Activated CD4-positive, alpha-beta T cell treated with anti-CD3 and anti-CD28 coated beads, Interleukin-10, Interleukin-2, amounts not matched to agents 100 ng/mL and 50 ng/mL, durations not matched to agents 16 hours and 8 hours (primary cell): ENCODE results near the gene GGA1.
A peak's percentile ranks its signal among the peaks of the same experiment; 100 is the strongest.

Experiments
- DNase-seq: peaks from one replicate; pipeline ENCODE4 v3.0.0-alpha.2; 2020

GGA1 gene, protein sequence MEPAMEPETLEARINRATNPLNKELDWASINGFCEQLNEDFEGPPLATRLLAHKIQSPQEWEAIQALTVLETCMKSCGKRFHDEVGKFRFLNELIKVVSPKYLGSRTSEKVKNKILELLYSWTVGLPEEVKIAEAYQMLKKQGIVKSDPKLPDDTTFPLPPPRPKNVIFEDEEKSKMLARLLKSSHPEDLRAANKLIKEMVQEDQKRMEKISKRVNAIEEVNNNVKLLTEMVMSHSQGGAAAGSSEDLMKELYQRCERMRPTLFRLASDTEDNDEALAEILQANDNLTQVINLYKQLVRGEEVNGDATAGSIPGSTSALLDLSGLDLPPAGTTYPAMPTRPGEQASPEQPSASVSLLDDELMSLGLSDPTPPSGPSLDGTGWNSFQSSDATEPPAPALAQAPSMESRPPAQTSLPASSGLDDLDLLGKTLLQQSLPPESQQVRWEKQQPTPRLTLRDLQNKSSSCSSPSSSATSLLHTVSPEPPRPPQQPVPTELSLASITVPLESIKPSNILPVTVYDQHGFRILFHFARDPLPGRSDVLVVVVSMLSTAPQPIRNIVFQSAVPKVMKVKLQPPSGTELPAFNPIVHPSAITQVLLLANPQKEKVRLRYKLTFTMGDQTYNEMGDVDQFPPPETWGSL

DNA sequence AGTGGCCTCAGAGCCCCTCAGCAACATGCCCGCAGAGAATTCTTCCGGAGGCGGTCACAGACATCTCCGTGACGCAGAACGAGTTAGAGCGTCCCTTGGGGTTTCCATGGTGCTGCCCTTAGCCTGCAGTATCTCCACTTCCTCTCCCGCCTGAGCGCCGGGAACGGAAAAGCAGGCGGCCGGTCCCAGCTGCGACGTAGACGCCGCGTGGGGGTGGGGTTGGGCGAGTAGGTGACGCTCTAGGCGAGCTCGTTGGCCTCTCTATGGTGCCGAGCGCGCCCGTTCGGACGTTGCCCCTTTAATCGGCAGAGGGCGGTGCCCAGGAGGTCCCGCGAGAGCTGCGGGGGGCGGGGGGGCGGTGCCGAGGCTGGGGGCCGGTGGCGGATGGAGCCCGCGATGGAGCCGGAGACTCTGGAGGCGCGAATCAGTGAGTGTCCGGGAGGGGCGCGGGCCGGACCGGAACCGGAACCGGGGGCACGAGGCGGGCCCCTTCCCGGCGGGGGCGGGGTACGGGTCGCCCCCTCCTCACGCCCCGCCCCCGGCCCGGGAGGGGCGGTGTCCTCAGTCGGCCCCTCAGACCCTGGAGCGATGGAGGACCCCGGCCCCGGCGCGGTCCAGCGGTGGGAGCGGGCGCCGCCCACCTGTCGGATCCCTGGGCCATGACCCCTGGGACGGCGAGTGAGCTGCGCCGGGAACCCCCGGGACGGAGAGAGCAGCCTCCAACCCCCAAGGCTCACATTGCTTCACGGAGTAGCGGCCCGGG lies at the start of gene GGA1:
GGA1 (plus strand) TSS at position 358 of the 763 bp plus-strand sequence; CDS start at position 385, 27 bp downstream.
- DNase-seq = peak; percentile 98

DNA sequence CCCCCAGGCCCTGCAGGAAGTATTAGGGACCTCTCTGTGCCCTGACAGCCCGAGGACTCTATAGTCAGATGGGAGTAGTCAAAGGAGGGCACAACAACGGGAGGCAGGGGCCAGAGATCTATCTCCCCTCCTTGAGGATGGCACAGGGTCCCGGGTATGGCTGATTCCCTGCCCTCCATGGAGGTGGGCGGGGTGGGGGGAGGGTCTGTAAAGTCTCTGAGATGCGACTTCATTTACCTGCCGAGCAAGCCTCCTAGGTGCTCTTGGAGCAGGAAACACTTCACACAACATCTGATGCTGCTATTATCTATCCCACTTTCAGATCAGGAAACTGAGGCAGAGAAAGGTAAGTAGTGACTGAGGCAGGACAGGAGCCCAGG lies 49.1 kb upstream of the GGA1 start:
- no peak for DNase-seq

DNA sequence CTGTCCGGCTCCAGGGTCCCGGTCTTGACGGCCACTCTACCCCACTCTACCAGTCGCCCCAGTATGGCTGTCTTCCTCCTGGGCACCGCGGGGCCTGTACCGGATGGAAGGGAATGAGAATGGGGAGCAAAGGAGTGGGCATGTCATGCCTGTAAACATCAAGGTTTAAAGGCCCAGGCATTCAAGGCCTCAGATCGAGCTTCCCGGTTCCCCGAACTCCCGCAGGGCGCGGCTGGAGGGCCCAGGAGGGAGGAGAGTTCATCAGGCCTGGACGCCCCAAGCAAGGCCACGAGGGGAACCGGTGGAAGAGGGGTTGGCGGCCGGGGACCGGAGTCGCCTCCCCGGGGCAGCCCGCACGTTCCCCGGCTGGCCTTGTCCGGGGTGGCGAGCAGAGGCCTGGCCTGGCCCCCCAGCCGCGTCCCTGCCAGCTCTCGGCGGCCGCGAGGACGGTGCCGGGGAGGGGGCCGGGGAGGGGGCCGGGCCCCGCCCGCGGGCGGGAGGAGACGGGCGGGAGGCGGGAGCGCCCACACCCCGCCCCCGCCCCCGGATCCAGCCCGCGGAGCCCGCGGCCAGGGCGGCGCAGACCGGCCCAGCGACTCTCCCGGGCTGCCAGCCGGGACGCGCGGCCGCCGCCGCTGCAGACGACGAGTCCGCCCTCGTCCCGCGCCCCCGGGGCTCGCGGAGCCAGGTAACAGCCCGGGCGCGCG lies 48.6 kb upstream of the GGA1 start, which contains the start of gene CDC42EP1:
CDC42EP1 (plus strand) TSS at position 580 of the 707 bp plus-strand sequence. CDS start 5,870 bp downstream, outside the sequence.
- DNase-seq = no peak

DNA sequence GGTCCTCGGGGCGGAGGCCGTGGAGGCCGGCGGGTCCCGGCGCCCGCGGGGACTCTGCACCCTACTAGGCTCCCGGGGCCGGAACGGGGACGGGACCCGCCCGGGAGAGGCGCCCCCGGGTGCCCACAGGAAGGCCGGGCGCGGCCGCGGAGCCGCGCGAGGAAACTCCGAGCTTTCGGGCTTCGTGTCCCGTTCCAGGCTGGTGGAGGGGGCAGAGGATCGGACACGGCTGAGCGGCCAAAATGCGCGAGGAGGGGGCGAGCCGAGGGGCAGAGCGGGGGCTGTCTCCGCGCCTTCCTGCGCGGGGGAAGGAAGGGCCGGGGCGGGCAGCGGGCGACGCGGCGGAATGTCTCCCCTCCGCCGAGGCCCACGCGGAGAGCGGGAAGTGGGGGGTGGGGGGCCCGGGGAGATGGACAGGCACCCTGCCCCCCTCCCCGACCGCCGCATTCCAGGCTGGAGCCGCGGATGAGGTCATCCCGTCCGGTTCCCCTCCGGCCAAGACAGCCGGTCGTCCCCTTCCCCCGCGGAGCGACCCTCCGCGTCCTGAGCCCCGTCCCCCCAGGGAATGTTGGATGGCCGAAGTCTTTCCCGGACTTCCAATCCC lies 47.9 kb upstream of the GGA1 start:
- no peak for DNase-seq

DNA sequence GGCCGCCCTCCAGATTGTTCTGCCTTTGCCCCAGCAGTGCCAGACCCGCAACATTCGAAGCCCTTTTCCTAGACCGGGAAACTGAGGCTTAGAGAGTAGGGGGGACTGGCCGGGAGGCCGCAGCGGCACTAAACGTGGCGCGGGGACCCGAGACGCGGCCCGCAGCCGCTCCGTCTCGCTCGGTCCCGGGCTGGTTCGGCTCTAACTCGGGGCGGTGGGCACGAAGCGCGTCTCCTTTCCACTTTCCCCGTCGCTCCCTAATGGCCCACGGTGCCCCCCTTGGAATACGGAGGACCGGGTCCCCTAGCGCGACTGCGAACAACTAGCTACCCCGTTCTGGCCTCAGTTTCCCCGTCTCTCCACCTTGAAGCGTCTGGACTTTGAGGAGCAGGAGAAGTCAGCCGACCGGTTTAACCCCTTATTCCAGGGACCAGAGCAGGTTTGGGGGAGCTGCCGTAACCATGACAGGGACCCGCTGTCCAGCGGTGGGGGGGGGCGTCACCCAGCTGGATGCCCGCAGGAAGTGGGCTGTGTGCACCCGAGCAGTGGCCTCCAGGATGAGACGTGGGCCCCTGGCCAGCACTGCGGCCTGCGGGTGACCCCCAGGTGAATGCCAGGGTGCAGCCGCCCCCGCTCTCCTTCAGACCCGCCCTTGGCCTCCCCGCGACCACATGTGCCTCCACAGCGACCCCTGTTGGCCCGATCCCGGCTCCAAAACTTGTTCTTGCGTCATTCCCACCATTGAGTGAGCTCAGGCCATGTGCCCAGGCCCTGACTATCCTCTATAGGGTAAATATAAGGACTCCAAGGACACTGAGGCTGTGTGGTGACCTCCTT lies 47.2 kb upstream of the GGA1 start:
- DNase-seq = peak; percentile 84

DNA sequence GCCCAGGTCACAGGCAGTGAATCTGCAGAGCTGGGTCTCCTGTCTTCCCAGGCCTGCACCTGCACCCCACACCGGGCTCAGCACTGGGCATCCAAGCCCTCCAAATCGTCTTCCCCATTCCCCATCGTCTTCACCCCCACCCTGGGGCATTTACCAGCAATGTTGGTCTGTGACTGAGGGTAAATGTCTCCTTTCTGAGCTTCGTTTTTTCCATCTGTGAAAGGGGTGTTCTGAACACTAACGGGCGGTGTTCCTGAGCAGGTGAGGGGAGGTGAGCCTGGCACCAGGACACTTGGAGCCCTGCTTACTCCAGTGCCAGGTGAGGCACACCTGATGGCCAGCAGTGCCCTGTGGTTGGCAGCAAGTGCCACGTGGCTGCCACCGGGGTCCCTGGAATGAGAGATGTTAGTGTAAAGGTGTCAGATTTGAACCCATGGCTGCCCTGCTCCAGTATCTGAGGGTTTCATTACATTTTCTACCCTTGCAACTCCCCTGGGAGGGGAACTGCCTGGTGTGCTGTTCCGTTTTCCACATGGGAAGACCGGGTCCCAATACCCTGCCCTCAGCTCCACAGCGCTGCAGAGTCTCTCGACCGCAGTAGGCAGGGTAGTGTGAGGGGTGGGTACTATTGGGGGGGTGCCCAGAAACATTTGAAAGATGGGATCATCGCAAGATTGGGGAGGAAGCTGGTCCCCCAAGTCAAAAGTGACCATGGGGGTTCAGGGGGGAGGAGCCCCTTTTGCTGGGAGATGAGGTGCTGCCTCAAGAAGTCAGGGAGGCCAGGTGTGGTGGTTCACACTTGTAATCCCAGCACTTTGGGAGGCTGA lies 46.4 kb upstream of the GGA1 start:
- DNase-seq = no peak

DNA sequence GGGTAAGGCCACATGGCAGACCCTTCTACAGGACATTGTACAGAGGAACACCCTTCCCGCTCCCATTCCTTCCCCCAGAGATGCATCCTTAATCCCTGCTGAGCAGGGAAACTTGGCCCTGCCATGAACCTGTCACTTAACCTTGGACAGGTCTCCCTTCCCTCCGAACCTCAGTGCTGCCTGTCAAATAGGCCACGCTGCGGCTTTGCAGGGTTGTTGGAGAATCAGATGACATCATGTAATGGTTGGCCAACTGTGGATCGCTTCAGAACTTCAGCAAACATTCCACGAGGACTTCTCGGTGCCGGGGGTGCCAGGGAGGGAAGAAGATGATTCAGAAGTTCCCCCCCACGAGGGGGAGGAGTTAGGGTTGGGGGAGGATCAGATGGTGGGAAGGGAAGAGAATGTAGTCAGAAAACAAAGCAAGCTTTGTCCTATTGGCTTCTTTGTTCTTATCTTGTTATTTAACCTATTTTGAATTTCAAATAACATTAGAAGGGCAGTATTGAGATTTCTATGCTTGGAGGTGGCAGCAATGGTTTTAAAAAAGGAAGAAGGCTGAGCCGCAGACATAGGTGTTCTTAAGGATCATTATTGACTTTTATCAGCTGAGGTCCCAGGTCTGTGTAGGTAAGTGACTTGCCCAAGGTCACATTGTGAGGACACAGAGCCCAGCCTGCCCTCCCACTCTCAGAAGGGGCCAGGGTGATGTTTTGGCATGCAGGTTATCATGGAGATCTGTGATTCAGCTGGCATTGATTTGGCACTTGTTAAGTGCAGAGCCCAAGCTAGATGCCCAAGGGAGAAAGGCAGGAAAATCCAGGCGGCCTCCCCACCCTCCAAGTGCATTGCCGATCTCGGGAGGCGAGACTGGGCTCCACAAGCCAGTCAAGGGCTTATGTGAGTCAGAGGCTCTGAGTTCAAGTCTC lies 45.2 kb upstream of the GGA1 start:
- DNase-seq = no peak

DNA sequence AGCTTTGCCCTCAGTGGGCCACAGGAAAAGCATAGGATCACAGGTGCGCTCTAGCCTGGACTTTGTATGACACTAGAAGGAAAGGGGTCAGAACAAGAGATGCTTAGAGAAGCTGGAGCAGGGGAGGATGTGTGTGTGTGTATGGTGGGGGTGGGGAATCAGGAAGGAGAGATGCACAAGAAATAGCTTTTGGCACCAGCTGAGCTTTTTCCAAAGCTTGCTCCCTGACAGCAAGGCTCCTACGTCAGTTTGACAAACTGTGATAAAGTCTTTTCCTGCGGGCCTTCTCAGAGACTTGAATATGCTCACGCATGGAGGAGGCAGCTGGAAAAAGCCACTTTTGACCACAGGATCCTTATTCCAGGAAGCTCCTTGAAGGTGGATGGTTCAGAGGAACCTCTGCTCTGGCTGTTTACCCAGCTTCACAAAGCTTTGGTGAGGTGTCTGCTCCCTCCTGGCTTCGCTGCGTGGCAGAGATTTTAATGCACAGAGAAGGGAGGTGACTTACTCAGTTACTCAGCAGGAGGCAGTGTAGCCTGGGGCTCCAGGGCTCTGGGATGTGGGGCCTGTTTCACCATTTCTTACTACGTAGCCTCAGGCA lies 44.4 kb upstream of the GGA1 start:
- no peak for DNase-seq

DNA sequence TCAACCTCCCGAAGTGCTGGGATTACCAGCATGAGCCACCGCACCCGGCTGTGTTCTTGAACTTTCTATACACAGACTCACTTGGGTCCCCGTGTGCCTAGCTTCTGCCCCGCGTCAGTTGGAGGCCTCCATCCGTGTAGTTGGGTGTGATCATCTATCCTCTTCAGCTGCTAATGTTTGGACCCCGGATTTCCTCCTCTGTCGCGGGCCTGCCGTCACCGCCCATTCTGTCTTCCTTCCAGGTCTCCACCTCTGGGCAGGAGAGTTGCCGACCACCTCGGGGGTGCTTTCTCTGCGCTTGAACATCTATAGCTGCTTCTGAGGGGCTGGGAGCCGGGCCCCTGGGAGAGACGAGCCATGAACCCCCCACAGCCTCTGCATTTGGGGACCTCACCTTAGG lies 42.8 kb upstream of the GGA1 start:
- DNase-seq = no peak

DNA sequence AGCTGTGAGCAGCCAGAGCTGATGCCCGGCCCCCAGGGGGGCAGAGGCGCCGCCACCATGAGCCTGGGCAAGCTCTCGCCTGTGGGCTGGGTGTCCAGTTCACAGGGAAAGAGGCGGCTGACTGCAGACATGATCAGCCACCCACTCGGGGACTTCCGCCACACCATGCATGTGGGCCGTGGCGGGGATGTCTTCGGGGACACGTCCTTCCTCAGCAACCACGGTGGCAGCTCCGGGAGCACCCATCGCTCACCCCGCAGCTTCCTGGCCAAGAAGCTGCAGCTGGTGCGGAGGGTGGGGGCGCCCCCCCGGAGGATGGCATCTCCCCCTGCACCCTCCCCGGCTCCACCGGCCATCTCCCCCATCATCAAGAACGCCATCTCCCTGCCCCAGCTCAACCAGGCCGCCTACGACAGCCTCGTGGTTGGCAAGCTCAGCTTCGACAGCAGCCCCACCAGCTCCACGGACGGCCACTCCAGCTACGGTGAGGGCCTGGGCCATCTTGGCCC lies 42.3 kb upstream of the GGA1 start:
- DNase-seq = peak; percentile 42

DNA sequence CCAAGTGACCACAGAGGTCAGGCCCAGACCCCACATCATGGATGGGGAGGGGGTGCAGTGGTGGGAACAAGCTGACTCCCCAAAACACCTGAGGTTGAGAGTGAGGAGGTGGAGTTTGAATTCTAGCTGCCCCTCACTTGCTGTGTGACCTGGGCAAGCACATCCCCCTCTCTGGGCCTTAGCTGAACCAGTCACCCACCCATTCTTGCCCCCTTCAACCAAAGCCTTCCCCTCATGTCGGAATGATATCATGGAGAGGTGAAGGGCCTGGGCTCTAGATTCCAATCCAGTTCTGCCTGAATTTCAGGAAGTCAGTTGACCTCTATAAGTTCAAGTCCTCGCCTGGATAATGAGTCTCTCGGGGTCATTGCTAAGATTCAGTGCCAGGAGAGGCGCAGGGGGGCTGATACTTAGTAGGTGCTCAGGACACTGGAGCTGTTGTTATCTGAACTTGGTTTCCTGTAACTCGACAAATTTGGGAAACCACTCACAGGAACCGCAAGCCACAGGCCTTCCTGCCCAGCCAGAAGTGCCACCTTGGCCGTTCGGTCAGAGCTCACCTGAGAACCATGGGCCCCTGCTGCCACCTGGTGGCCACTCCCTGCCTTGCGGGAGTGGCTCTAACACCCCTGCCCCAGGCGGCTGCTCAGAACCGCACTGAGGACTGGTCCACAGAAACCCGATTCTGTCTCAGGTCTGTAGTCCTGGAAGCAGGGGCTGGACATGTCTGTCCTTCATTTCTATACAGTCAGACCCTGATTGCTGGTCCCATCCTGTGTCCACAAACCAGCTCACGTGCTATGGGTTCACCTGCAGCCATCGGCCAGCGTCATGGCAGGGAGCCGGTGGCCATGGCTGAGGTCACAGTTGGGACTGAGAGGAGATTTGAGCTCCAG lies 41.5 kb upstream of the GGA1 start:
- peak; percentile 97 for DNase-seq

DNA sequence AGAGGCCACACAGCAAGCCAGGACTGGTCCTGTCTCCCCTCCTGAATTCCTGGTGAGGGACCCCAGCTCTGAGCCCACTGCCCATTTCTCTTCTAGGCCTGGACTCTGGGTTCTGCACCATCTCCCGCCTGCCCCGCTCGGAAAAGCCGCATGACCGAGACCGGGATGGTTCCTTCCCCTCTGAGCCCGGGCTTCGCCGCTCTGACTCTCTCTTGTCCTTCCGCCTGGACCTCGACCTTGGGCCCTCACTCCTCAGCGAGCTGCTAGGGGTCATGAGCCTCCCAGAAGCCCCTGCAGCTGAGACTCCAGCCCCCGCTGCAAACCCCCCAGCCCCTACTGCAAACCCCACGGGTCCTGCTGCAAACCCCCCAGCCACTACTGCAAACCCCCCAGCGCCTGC lies 40.6 kb upstream of the GGA1 start:
- no peak for DNase-seq

DNA sequence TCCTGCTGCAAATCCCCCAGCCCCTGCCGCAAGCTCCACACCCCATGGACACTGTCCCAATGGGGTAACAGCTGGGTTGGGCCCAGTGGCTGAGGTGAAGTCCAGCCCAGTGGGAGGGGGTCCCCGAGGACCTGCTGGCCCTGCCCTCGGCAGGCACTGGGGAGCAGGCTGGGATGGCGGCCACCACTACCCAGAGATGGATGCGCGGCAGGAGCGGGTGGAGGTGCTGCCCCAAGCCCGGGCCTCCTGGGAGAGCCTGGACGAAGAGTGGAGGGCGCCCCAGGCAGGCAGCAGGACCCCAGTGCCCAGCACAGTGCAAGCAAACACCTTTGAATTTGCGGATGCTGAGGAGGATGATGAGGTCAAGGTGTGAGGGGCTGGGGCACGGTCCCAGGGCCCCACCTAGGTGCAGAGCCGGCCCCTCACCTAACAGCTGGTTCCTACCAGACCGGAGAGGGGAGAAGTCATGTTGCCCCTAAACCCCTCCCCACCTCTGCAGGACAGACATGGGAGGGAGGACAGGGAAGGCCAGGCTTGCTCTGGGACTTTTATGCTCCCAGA lies 40.1 kb upstream of the GGA1 start:
- DNase-seq = no peak

DNA sequence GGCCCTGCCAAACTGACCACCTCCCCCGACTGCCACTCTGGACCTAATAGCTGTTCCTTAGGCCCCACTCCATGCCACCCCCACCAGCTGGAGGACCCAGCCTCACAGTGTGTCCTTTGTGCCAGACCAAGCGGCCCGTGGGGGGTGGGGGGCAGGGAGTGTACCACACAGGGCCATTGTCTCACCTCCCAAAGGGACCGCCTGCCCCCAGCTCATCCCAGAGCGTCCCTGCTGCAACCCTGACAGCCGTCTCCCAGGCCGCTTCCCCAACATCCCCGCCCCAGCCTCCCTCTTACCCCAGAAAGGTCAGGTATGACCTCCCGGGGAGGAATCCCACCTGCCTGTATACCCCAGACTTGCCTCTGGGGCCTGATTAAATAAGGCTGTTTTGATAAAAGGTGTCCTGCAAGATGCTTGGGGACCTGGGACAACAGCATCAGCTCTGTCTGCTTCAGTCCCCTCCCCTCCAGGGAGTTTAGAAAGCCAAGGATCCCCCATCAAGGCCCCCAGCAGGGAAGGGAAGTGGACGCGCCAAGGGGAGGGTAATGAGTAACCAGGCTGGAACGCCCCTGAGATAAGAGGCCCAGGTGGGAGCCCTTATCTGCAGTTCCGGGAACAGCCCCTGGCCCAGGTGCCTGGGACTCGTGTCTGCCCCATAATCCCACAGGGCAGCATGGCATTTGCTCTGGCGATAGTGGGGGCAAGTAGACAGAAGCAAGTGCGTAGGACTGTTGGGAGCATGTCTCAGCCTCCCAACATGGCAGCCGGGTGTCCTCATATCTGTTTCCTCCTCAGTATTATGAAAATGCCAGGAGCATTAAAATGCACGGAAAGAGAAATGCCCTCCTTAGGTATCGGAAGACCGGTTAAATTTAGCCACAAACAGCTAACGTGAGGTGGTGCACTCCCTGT lies 39.4 kb upstream of the GGA1 start:
- no peak for DNase-seq

DNA sequence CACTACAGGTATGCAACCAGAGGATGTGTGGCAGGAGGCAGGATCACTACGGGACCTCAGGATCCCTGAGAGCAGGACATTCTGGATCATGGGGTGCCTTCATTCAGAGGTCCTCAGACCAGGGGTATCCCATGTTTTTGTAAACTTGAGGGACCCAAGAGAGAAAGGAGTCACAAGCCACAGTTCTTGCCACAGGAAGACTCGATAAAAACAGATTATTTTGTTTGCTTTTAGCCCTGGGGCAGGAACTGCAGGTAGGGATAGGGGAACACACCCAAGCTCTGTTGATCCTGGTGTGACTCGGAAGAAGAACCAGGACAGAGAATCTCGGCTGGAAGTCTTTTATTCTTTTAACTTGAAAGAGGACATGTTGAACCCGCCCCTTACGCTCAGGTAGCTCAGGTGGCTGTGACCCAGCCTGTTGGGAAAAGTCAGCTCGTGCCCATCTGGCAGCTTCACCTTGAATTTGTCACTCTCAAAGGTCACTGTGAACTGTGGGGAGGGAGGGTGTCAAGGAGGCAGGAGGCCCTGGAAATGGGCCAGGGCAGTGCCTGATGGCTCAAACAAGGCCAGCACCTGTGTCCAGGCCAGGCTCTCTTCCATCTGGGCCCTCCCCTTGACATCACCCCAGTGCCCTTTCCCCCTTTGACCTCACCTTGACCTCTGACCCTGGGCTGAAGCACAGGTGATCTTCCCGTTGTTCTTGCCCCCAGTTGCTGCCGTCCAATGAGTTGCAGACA lies 38.5 kb upstream of the GGA1 start:
- DNase-seq = no peak

DNA sequence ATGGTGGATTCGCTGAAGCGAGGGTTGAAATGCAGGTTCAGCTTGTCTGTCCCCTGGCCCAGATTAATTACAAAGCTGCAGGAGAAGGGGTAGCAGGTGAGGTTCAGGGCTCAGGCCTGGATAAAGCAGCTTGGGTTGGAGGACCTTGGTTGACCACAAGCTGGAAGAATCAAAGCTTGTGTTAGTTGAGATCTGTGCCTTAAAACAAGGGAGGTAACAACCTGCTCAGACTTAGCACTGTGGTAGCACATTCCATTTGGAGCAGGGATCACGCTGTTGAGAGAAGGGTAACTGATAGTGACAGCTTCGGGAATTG lies 38.0 kb upstream of the GGA1 start:
- no peak for DNase-seq
